ENCODE results near the gene CCDC169. TPM values are rescaled to one million over a fixed set of nuclear protein-coding genes. Genes with fewer than 3 reads are reported as not detected.

CCDC169 gene
- total and polyA plus RNA-seq, 12 donors: 0.15 to 5.4 (median 1.4) TPM

- no peaks in the 10 kb centered on the region for H3K4me1 ChIP-seq
- no peaks in the 10 kb centered on the region for H3K36me3 ChIP-seq
- no peak overlapping the region for H3K27ac ChIP-seq
- intact Hi-C loops (cut with DNase I): loop anchor here in 1 of 10 donors (5.0 kb wide), 1 partner anchor 57 kb away; no protein-coding TSS in a partner anchor
- WGBS, 2 donors: 85% methylated on average over 4 of the region's 4 CpGs
- H3K27me3 ChIP-seq: no peaks in the 10 kb centered on the region
- ATAC-seq (no peak), DNase-seq (no peak)
- TF ChIP-seq, protein P1, sequence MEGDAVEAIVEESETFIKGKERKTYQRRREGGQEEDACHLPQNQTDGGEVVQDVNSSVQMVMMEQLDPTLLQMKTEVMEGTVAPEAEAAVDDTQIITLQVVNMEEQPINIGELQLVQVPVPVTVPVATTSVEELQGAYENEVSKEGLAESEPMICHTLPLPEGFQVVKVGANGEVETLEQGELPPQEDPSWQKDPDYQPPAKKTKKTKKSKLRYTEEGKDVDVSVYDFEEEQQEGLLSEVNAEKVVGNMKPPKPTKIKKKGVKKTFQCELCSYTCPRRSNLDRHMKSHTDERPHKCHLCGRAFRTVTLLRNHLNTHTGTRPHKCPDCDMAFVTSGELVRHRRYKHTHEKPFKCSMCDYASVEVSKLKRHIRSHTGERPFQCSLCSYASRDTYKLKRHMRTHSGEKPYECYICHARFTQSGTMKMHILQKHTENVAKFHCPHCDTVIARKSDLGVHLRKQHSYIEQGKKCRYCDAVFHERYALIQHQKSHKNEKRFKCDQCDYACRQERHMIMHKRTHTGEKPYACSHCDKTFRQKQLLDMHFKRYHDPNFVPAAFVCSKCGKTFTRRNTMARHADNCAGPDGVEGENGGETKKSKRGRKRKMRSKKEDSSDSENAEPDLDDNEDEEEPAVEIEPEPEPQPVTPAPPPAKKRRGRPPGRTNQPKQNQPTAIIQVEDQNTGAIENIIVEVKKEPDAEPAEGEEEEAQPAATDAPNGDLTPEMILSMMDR (IDR thresholded peaks at IDR 0.05): no peak
- no peak overlapping the region for H3K4me3 ChIP-seq
- no peaks in the 10 kb centered on the region for H3K9me3 ChIP-seq
Measured at GRCh38 chr13:36210738-36211137, 86.9 kb downstream of the CCDC169 start.

DNA sequence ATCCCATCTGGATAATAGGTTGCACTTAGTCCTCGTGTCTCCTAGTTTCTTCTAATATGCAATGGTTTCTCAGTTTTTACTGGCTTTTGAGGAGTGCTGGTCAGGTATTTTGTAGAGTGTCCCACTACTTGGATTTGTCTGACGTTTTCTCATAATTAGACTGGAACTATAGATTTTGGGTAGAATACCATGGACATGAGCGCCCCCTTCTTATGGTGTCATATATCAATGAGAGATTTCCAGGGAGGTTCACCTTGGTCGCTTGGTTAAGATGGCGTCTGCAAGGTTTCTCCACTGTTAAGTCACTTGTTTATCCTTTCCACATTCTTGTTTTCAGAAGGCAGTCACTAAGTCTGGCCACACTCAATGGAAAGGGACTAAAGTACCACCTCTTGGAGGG, 89.9 kb downstream of the CCDC169 start:
- intact Hi-C loops (cut with DNase I): loop anchor here in 1 of 10 donors (5.0 kb wide), 1 partner anchor 230 kb away; no protein-coding TSS in a partner anchor
- 80 to 85% methylated on average over 5 of the region's 5 CpGs for WGBS, 2 donors
- ATAC-seq: no peak
- no peak for DNase-seq
- Histone ChIP-seq H3K27me3 (no peaks in the 10 kb centered on the region), H3K9me3 (no peaks in the 10 kb centered on the region), H3K36me3 (no peaks in the 10 kb centered on the region), H3K4me3 (no peak overlapping the region), H3K4me1 (no peaks in the 10 kb centered on the region), H3K27ac (no peak overlapping the region)
- TF ChIP-seq, protein P1 (IDR thresholded peaks at IDR 0.05): peak in 4 of 9 donors; percentile 5 to 35 (median 18)

GRCh38 chr13:36193151-36193855, 104.3 kb downstream of the CCDC169 start:
- TF ChIP-seq, protein P1 (IDR thresholded peaks at IDR 0.05): no peak
- ATAC-seq: no peak
- H3K4me3 ChIP-seq: no peak overlapping the region
- no peak overlapping the region for H3K27ac ChIP-seq
- no peaks in the 10 kb centered on the region for H3K9me3 ChIP-seq
- no peak for DNase-seq
- no peaks in the 10 kb centered on the region for H3K27me3 ChIP-seq
- intact Hi-C loops (cut with DNase I): no loop called here
- peaks cover 0 to 4% (median 0%) of the 10 kb centered on the region in 9 donors for H3K4me1 ChIP-seq
- H3K36me3 ChIP-seq: no peaks in the 10 kb centered on the region
- 86 to 89% methylated on average over 1 of the region's 1 CpG for WGBS, 2 donors

DNA sequence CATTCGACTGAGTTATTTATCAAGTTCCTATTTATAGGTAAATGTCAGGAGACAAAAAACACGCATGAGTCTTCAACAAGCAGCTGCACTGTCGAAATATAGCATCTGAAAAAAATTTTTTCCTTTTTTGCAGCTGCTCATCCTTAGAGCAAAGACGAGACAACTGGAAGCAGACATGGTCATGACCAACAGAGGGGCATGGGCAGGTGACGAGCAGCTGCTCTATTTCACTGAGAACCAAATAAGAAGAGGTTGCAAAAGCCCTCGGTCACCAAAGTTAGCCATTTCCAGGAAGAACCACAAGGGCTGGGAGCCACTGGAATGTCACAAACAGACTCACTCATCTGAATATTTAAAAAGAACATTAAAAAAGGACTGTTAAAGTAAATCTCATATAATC, 105.4 kb downstream of the CCDC169 start:
- intact Hi-C loops (cut with DNase I): no loop called here
- Histone ChIP-seq H3K9me3 (no peaks in the 10 kb centered on the region), H3K36me3 (no peaks in the 10 kb centered on the region), H3K27me3 (no peaks in the 10 kb centered on the region), H3K27ac (no peak overlapping the region), H3K4me3 (no peak overlapping the region), H3K4me1 (peaks cover 0 to 4% (median 0%) of the 10 kb centered on the region in 9 donors)
- ATAC-seq (no peak), DNase-seq (no peak)
- TF ChIP-seq, protein P1 (IDR thresholded peaks at IDR 0.05): no peak
- 60 to 61% methylated on average over 6 of the region's 6 CpGs for whole genome bisulfite sequencing, 2 donors
